GM18873 (cell line): ENCODE results near the gene ACER2.

Experiments
- ATAC-seq: cut with Tn5 transposase; IDR thresholded peaks from one replicate; pipeline ENCODE4 v1.9.1; 2021; ENCODE audit warnings: mild to moderate bottlenecking, moderate library complexity, moderate number of reproducible peaks; ENCODE audit not compliant: unreplicated experiment, low FRiP score

Gene ACER2

DNA sequence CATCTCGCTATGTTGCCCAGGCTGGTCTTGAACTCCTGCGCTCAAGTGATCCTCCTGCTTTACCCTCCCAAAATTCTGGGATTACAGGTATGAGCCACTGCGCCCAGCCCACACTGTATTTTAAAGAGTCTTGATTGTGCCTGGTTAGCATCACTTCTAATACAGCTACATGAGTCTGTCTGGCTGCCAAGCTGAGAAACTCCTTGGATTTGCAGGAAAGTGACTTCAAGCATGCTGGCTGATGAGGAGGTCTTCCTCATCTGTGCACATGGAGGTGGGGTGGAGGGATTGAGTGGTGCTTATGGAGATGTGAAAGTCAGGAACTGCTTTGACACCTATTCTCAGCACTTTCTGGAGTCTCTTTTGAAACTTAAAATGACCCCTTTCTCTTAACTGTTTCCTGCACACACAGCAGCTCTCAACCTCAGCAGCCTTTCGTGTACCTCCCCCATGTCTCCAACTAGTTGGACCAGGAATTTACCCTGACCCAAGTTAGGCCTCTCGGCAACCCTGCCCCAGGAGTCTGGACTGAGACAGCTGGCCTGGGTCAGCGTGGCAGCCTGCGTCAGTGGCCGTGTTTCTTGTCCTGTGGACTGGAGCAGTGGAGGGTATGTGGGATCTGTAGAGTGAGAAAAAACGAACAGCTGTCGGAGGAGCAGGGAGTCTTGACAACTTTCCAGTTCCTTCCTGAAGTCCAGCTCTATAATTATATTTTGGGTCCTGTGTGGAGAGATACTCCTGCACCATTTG is 72.5 kb downstream of the ACER2 start:
- ATAC-seq, result no peak

DNA sequence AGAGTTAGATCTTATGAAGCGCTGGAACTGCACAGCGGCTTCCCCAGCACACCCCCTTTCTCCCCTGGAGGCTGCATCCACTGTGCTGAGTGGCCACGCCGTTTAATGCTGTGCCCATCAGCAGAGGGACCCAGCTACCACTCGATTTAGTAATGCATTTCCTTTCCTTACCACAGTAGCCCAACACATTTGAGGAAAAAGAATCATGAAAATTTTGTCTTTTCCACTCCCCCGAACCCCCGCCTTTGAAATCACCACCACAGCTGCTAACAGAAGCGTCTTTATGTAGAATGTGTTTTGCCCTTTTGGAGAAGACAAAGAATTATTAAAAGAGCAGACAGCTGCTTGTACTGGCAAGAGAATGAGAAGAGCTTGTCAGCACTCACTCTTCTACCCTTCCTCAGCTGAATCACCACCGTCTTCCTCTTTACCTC is 73.2 kb downstream of the ACER2 start:
- no peak for ATAC-seq

DNA sequence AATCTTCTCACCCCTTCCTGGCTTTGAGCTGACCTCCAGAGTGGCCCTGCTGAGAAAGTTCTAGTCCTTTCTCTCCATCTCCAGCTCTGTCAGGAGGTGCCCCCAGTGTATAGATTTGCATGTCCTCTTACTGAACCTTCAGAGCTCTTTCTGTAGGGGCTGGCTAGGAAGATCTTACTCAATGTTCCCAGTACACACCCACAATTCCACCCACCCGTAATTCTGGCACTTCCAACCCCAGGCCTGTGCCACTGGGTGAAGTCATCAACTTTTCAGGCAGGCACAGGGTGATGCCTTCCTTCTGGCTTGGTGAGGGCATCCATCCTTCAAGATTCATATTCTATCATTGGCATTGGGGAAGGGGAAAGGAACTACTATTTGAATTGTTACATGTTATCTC is 75.9 kb downstream of the ACER2 start:
- ATAC-seq, result no peak

DNA sequence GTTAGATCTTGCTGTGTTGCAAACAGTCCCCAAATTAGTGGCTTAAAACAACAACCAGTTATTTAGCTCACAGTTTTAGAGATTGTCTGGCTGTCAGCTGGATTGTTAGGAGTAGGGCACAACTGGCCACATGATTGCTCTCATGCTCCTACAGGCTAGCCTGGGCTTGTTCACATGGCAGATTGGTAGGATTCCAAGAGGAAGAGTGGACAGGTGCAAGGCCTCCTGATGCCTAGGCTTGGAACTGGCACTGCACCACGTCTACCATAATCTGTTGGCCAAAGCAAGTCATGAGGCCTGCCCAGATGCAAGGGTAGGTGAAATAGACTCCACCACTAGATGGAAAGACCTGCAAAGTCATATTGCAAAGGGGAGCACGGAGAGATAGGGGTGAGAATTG is 76.4 kb downstream of the ACER2 start:
- ATAC-seq, result no peak

DNA sequence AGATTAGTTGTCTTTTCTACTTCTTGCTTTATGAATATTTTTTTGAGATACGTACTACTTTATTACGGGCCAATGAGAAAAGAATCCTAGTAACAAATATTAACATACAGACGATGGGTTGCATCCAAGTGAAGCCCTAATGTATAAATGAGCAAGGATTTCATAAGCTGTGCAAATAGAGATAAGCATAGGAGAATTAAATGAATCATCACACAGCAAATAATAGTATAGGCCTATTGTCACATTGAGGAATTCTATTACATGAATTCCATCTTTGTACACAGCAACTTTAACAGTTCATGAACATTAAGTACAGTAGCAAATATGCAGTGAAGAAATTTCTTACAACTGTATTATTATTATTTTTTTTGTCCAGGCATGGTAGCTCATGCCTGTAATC is 78.0 kb downstream of the ACER2 start:
- no peak for ATAC-seq

DNA sequence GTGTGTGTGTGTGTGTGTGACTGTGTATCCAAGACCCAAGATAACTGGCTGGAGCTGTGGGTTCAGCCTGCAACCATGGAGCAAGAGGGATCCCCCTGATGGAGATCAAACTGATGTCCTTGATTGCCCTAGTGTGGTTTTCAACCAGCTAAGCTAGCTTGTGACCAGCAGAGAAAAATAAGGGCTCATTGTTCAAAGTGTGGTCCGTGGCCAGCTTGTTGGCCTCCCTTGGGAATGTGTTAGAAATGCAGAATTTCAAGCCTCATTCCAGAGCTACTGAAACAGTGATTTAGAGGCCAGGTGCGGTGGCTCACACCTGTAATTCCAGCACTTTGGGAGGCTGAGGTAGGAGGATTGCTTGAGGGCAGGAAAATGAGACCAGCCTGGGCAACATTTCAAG is 79.9 kb downstream of the ACER2 start:
- no peak for ATAC-seq

DNA sequence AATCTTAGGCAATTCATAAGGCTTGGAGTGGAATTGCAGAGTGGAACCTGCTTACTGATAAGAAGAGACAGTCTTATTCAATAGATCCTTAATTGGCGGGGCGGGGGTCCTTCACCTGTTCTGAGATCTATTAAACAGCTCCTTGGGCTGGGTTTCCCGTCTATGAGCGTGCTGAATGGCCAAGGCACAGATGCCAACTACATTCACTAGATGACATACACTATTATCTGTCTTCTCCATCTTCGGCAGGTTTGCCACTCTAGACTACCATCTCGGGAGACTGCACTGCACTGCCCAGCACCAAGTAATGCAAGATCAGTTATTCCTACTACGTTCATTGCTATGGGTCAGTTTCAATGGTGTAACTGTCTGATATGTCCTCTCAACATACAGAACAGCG is 81.5 kb downstream of the ACER2 start:
- ATAC-seq, result no peak

DNA sequence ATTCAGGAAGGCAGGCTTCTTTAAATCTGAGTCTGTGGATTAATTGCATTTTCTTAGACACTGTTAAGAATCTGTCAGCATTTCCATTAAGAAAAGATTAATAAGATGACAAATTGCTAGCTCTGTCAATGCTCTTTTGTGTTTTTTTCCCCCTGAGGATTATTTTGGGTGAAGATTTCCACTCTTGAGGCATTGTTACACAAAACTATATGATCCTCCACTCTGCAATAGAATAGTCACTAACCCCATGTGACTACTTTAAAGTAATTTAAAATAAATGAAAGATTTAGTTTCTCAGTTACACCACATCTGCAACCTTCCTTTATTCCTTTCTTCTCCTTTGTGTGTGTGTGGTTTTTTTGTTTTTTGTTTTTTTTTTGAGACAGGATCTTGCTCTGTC is 82.0 kb downstream of the ACER2 start:
- no peak for ATAC-seq

DNA sequence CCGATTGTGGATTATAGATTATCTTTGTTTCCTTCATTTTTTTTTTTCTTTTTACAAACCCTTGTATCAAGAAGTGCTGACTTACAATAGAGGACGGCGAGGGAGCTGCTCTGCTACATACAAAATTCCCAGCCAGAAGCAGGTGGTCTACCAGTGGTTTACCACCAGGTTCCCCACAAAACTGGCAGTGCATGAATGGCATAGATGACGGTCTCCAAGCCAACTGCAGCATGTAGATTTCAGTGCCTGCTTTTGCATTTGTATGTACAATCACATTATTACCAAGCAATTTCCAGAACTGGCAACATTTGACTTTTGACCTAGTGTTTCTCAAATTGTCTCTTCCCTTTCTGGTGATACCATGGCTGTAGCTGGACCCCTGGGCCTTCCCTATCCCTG is 84.0 kb downstream of the ACER2 start:
- no peak for ATAC-seq

DNA sequence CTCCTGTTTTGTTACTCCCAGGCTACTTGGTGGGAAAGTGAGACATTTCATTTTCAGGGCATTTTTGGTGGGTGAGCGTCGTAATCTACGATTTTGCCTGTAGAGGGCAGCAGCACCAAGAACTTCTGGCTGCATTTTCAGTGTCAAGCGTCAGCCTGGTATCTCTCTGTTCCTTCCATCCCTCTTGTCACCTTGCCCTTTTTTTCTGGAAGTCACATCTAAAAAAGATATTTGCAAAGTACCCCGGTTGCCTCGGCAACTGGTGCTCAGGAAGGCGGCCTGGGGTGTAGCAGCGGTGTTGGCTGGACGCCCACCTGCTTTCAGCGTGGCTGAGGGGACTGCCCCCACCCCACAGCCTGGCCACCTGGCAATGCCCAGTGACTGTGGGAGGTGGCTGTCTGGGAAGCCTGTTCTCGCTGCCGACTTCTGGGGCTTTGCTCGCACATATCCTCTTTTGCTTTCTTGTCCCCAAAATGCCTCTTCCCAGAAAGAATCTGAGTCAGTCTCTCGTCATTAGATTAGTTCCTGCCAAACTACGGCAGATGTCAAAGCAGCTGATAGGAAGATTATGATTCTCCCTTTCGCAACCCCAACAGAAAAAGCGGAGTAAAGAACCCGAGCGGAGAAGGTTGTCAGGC is 84.5 kb downstream of the ACER2 start:
- ATAC-seq, result no peak

DNA sequence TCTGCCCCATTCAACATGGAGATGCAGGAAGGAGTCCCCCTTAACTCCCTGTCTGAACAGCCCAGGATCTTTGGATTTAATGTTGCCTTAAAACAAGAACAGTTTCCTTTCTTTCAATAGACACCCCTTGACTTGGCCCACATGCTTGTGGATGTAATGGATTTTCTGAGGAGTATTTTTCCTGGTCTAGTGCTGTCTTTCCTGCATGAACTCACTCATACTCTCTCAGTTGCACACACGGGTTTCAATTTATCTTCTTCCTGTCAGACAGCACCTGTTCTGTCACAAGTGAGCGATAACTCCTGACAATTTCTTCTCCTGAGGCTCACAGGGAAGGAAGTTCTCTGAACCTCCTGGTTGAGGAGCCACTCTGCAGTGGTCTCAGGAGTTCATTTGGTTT is 85.1 kb downstream of the ACER2 start:
- ATAC-seq, result no peak

DNA sequence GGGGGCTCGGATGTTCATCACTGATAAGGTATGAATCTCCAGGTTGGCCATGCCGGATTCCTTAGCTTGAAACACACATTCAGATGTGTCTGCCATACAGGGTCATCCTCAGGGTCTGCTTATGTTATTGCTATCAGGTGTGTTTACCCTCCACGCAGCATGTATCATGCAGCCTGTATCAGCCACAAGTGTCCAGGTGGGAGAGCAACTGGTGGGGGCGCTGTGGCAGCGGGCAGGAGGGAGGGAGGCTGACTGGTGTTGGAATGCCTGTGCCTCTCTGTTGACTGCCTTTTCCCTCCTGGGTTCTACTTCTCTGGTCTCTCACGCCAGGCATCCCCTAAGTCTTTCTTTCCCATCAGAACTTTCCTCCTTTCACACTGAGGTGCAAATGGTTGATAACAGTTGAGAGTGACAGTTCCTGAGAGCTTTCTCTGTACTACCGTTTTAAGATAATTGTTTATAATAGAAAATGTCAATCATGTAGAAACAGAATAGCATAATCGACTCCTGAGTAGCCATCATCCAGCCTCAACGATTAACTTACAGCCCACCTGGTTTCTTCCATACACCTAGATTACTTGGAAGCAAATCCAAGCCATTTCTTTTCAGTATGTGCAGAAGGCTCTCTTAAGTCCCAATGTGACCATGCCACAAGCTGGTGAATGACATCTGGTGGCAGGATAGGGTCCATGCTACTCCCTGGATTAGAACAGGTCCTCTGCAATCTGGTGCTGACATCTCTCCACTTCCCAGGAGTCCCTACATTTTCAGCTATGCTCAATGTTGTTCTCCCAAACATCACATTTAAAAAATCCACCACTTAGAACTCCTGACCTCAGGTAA is 86.6 kb downstream of the ACER2 start:
- ATAC-seq, result no peak

DNA sequence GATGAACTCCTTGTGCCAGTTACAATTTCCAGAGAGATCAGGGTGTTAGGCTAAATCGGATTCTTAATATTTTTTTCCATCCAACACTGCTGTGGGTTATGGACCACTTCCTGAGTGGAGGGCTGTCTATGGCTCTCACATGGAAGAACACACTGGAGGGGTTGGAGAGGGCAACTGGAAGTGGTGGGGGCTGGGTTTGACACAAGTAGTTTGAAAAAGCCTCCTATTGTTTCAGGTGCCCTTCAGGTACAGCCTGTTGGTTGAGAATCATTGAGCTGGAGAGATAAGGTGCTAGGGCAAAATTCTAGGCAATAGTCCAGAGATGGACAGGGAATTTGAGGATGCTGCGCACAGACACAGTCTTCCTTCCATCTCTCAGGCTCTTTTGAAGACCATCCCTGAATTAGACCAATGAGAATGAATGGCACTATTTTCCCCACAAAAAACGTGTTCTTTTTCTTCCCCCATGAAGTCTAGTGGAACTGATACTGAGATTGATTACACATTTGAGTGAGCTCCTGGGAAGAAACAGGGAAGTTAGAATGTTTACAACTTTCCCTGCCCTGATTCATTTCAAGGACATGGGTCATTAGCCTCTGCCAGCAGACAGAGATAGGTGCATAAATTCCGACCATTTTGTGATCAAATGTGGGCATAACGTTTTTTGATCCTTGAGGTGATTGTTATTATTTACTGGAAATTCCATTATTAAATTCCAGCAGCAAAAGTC is 87.7 kb downstream of the ACER2 start:
- ATAC-seq, result no peak

DNA sequence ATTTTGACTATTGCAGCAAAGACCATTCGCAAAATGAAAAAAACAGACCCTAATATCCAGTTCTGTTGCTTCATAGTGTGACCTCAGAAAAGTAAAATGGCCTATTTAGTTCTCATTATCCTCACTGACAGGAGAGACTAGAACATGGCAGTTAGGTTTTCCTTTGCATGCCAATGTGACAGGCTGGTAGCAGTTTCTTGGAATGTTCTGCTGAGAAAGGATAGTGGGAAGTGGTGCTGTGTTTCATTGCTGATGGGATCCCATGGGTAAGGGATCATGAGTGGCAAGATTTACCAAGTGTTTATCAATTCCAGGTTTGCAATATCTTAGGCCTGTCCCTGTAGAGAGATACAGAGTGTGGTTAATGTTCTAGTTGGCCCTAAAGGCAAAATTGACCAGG is 88.5 kb downstream of the ACER2 start:
- ATAC-seq, result no peak

DNA sequence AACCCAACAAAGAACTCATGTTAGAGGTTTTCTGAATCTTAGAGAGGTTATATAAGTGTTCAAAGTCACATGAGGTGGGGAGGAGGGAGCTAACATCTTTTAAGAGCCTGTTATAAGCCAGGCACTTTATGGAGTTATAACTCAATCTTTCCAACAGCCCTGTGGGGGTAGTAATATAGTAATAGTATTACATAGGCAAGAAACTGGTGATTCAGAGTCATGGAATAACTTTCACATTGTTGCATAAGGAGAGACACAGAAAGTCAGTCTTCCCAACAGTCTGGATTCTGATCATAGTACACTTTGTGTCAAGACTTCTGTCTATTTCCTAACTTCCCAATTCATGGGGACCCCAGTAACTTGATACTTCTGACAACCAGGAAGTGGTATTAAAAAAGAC is 89.2 kb downstream of the ACER2 start:
- ATAC-seq, result no peak
